IPS DF 6.9 (cell line): Measurements from ENCODE around the gene ETV6.

Source experiments
- DNase-seq: peaks from one replicate; pipeline ENCODE4 v3.0.0-alpha.2; 2013; ENCODE audit warnings: low read depth, low spot score
- H3K27ac ChIP-seq: one replicate; pipeline ENCODE4 v1.5.1; 2013; ENCODE audit warnings: low read length, control low read depth
- H3K27me3 ChIP-seq: 2 replicates; pipeline ENCODE4 v1.6.1; 2013; ENCODE audit warnings: mild to moderate bottlenecking, low read length; ENCODE audit not compliant: control insufficient read depth, insufficient read depth
- H3K36me3 ChIP-seq: 2 replicates; pipeline ENCODE4 v1.6.1; 2013; ENCODE audit warnings: low read length; ENCODE audit not compliant: control insufficient read depth, insufficient read depth
- H3K4me1 ChIP-seq: 2 replicates; pipeline ENCODE4 v1.6.1; 2013; ENCODE audit warnings: low read length; ENCODE audit not compliant: control insufficient read depth, insufficient read depth
- H3K4me3 ChIP-seq: 2 replicates; pipeline ENCODE4 v1.5.1; 2013; ENCODE audit warnings: mild to moderate bottlenecking, low read length
- H3K9me3 ChIP-seq: 2 replicates; pipeline ENCODE4 v1.6.1; 2013; ENCODE audit warnings: low read length, inconsistent platforms; ENCODE audit not compliant: control insufficient read depth, insufficient read depth
- WGBS: extraction: QIAGEN DNeasy Blood & Tissue Kit; methylation state at CpG from one replicate; pipeline ENCODE4 v1.1.7; 2013; ENCODE audit warnings: mixed read lengths, missing lambda C conversion rate; ENCODE audit not compliant: insufficient read length, insufficient coverage; 5-methylcytosine and 5-hydroxymethylcytosine counted together

The ETV6 gene

DNA sequence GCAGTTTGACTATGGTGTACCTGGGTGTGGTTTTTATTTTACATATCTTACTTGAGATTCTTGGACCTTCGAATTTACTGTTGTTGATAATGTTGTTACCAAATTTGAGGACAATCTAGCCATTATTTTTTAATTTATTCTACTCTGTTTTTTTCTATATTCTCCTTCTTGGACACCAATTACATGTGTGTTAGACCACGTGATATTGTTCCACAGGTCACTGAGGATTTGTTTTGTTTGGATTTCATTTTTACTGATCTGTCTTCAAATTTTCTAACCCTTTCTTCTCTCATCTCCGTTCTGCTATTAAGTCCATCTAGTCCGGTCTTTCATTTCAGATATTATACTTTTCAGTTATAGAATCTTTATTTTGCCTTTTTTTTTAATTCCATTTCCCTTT, 216.3 kb downstream of the ETV6 start:
- H3K27ac ChIP-seq: no peak overlapping the region
- no peaks in the 10 kb centered on the region for H3K27me3 ChIP-seq
- no peaks in the 10 kb centered on the region for H3K9me3 ChIP-seq
- no peak overlapping the region for H3K4me3 ChIP-seq
- H3K36me3 ChIP-seq: peaks cover 4% of the 10 kb centered on the region; the same call in 1 of the 2 replicates
- DNase-seq: no peak
- H3K4me1 ChIP-seq: peaks cover 3% of the 10 kb centered on the region; the same call in 1 of the 2 replicates
- no CpG with 5 or more reads among the region's 4 CpGs for WGBS

DNA sequence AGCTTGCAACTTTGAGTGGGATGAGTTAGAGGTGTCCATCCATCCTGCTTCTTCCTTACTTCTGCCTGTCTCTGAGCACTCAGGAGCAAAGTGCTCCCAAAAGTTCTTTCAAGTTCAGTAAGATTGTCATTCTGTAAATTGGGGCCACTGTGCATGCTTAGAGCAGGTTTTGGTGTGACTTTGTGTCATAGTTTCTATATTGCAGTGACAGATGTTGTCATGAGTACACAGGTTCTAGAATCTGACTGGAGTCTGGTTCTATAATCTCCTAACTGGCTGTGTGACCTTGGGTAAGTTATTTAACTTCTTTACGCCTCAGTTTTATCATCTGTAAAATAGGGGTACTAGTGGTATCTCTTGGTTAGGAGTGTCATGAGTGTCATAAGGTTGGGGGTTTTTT, 218.6 kb downstream of the ETV6 start:
- no peaks in the 10 kb centered on the region for H3K4me1 ChIP-seq
- no CpG with 5 or more reads among the region's 1 CpG for WGBS
- no peak for DNase-seq
- no peaks in the 10 kb centered on the region for H3K9me3 ChIP-seq
- peaks cover 4% of the 10 kb centered on the region; the same call in 1 of the 2 replicates for H3K36me3 ChIP-seq
- no peaks in the 10 kb centered on the region for H3K27me3 ChIP-seq
- H3K4me3 ChIP-seq: no peak overlapping the region
- no peak overlapping the region for H3K27ac ChIP-seq

DNA sequence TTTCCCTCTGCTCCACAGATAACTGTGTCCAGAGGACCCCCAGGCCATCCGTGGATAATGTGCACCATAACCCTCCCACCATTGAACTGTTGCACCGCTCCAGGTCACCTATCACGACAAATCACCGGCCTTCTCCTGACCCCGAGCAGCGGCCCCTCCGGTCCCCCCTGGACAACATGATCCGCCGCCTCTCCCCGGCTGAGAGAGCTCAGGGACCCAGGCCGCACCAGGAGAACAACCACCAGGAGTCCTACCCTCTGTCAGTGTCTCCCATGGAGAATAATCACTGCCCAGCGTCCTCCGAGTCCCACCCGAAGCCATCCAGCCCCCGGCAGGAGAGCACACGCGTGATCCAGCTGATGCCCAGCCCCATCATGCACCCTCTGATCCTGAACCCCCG, 219.9 kb downstream of the ETV6 start:
- Histone ChIP-seq H3K4me3 (no peak overlapping the region), H3K9me3 (no peaks in the 10 kb centered on the region), H3K27ac (no peak overlapping the region), H3K27me3 (no peaks in the 10 kb centered on the region), H3K4me1 (no peaks in the 10 kb centered on the region), H3K36me3 (peaks cover 4% of the 10 kb centered on the region; the same call in 1 of the 2 replicates)
- no peak for DNase-seq
- no CpG with 5 or more reads among the region's 18 CpGs for WGBS

DNA sequence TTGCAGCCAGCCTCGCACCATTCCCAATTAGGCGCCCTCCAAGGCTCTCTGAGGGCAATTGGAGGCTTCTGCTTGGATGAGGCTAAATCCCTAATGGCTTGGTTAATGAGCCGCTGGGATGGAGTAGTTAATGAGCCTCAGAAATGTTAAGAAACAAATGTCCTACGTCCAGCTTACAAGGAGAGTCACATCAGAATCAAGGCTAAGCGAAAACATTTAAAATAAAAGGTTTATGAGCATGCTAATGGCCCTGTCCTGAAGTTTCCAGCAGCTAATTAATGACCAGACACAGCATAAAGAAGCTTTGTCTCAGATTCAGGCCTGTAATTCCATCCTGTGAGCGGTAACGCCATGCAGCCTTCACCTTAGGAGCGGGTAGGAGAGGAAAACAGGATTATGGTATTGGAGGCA, 220.6 kb downstream of the ETV6 start:
- Histone ChIP-seq H3K27me3 (no peaks in the 10 kb centered on the region), H3K27ac (no peak overlapping the region), H3K9me3 (no peaks in the 10 kb centered on the region), H3K4me1 (no peaks in the 10 kb centered on the region), H3K36me3 (peaks cover 4% of the 10 kb centered on the region; the same call in 1 of the 2 replicates), H3K4me3 (no peak overlapping the region)
- no peak for DNase-seq
- no CpG with 5 or more reads among the region's 8 CpGs for WGBS

DNA sequence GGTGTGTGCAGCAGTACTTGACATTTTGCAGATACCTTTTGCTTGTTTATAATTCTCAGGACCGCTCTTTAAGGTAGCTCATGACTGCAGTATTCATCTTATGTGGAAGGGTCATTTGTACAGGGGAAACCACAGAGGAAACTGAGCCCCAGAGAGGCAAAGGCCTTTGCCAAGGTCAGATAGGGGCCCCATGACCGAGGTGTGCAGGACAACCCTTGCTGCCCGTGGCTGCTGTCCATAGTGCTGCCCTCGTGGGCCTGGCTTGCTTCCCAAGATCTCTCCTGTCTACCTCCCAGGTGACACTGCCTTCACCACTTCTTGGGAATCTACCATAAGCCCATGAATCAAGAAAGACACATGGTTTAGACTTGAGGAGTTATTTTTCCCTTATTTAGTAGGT, 222.6 kb downstream of the ETV6 start:
- no peaks in the 10 kb centered on the region for H3K27me3 ChIP-seq

DNA sequence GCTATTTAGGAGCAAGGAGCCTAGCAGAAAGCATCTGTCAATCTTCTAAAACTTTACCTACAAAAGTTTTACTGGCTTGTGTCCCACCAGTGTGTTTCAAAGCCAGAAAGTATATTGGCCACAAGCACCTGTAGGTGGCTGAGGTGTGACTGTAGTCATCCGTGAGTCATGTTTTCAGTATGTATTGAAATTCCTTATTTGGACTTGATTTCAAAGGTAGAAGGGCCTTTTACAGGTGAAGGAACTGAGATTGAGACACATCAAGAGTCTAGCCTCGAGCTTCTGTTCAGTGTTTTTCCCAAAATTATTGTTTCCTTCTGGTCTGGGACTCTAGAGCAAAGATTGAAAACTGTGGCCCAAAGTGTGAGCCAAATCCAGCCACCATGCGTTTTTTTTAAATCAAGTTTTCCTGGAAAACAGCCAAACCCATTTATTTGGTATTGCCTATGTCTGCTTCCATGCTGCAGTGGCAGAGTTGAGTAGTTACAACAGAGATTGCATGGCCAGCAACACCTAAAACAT, 226.0 kb downstream of the ETV6 start:
- Histone ChIP-seq H3K27me3 (no peaks in the 10 kb centered on the region), H3K9me3 (no peaks in the 10 kb centered on the region), H3K4me3 (no peak overlapping the region), H3K36me3 (no peaks in the 10 kb centered on the region), H3K4me1 (peaks cover 5% of the 10 kb centered on the region), H3K27ac (no peak overlapping the region)
- no peak for DNase-seq
- no CpG with 5 or more reads among the region's 3 CpGs for WGBS

More for the DNA sequence above, 222.6 kb downstream of the ETV6 start:
- whole genome bisulfite sequencing: no CpG with 5 or more reads among the region's 4 CpGs
- no peak overlapping the region for H3K4me3 ChIP-seq
- H3K4me1 ChIP-seq: no peaks in the 10 kb centered on the region
- DNase-seq: no peak
- H3K27ac ChIP-seq: no peak overlapping the region
- peaks cover 4% of the 10 kb centered on the region; the same call in 1 of the 2 replicates for H3K36me3 ChIP-seq
- H3K9me3 ChIP-seq: no peaks in the 10 kb centered on the region

DNA sequence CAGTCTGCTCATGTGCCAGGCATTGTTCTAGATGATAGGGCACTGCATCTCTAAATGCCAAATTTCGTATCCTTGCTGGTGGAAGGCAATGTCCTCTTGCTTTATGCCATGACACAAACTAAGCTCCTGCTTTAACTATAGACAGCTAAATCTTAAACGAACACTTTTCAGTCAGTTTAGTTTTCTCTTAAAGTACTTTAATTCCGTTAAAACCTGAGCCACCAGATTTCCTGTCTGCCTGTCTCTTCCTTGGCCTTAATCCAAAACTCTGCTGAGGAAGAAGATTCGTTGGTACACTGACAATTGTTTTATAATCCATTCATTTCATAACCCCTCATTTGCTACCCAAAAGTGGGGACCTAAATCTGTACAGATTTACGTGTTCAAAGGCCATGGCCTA, 226.8 kb downstream of the ETV6 start:
- no peaks in the 10 kb centered on the region for H3K9me3 ChIP-seq
- no peak overlapping the region for H3K27ac ChIP-seq

DNA sequence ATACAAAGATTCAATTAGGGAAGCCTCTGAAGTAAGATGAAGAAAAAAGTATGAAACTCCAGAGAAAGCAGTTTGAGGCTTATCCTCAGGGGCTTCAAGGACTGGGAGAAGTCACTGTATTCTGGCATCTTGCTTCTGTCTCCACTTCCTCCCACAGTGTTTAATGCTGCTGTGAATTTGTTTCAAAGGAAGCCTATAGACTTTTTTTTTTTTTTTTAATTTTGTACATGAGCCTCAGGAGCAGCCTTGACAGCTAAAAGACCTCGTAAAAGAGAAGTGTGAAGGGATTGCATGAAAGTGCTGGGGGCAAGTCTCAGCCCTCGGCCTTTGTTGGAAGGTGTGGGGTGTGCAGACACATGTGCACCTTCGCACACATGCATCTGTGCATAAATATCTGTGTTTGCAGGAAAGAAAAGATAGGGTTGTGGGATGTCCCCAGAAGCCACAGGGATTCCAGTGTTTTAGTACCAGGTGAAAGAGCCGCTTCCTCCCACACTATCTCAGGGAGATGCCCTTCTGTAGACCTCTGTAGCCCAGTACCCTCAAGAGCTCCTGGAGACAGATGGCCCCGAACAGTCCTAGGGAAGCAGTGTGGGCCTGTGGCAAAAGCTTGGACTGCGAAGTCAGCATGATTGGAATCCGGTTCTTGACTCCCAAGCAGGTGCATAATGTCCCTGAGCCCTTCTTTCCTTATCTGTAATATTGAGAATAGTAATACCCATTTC, 227.8 kb downstream of the ETV6 start:
- peaks cover 5% of the 10 kb centered on the region for H3K4me1 ChIP-seq
- no peaks in the 10 kb centered on the region for H3K27me3 ChIP-seq
- DNase-seq: no peak
- no peak overlapping the region for H3K27ac ChIP-seq
- no CpG with 5 or more reads among the region's 7 CpGs for WGBS
- no peaks in the 10 kb centered on the region for H3K9me3 ChIP-seq
- H3K4me3 ChIP-seq: no peak overlapping the region
- no peaks in the 10 kb centered on the region for H3K36me3 ChIP-seq

More for the DNA sequence above, 226.8 kb downstream of the ETV6 start:
- no peak overlapping the region for H3K4me3 ChIP-seq
- WGBS: no CpG with 5 or more reads among the region's 5 CpGs
- DNase-seq: no peak
- no peaks in the 10 kb centered on the region for H3K36me3 ChIP-seq
- H3K4me1 ChIP-seq: peaks cover 5% of the 10 kb centered on the region
- no peaks in the 10 kb centered on the region for H3K27me3 ChIP-seq

DNA sequence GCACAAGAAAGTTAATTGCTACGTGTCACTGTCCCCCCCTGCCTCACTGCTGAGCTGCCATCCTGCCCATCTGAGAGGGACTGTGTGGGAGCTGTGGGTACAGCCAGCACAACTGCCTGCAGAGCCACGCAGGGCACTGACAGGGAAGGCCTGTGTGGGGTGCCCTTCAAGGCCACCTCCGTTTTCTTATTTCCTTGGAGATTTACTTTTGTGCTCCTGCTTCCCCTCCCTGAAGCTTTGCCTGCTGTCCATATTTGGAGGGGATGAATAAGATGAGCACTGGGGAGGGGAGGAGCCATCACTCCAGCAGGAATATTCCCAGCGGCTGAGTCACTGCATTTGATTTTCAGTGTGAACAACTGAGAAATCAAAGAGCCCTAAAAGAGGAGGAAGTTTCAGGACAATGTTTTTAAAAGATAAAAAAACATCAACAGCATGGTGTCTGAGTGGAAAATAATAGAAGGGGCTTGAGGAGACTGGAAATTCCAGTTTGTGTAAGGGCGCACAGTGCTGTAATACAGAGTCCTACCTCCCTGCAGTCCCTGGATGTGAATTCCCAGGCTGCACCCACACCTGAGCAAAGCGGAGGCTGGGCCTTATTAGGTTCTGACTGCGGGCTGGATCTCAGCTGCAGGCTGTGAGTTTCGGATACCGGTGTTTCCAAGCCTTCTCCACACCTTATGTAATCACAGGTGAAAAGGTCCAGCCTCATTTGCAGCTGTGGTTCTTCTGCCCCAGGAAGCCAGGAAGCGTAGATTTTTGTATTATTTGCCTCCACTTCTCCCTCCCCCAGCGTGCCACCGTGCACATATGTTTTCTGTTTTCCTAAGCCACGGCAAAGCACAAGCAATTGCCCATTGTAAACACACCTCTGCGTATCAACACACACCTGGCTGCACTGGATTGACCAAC, 228.7 kb downstream of the ETV6 start:
- Histone ChIP-seq H3K36me3 (no peaks in the 10 kb centered on the region), H3K27me3 (no peaks in the 10 kb centered on the region), H3K4me1 (peaks cover 5% of the 10 kb centered on the region), H3K4me3 (no peak overlapping the region), H3K9me3 (no peaks in the 10 kb centered on the region), H3K27ac (no peak overlapping the region)
- DNase-seq: no peak
- no CpG with 5 or more reads among the region's 14 CpGs for WGBS

DNA sequence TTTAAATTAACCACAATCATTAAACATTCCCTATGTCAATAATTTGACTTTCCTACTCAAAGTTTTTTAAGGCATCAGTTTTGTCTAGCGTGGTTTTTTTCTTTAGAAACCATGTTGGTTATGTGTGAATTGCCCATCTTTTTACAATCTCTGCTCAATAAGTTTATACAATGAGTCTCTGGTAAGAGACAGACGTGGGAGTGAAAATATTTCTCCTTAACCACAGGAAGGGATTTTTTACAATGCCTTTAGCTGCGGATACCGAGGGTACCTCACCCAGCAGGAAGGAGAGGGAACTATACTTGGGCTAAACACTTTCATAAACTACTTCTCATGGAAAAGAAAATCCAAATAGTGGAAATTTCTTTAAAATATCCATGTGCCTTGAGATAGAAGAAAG, 229.8 kb downstream of the ETV6 start:
- WGBS: no CpG with 5 or more reads among the region's 4 CpGs
- H3K4me1 ChIP-seq: peaks cover 5% of the 10 kb centered on the region
- H3K4me3 ChIP-seq: no peak overlapping the region
- H3K27ac ChIP-seq: no peak overlapping the region
- H3K36me3 ChIP-seq: no peaks in the 10 kb centered on the region
- no peaks in the 10 kb centered on the region for H3K9me3 ChIP-seq
- no peak for DNase-seq
- H3K27me3 ChIP-seq: no peaks in the 10 kb centered on the region
